OCI-LY7 (cell line): ENCODE data around the gene VMAC. TPM values are rescaled to one million over a fixed set of nuclear protein-coding genes. Genes with fewer than 3 reads are reported as not detected.

ENCODE experiments used
- BruUV-seq: library from RNA; stranded (reverse); fragments of 400-500 nt; replicated peaks from 2 replicates; lab custom pipeline; 2021; lab: Mats Ljungman, UMichigan
- CTCF ChIA-PET: fragments of 300-600 bp; sonication (Branson Sonifier 250); formaldehyde crosslinking; loops from one replicate; lab custom pipeline; 2022; ENCODE audit warnings: antibody characterized with exemption; ENCODE audit not compliant: unreplicated experiment; lab: Charles Lee
- POLR2A ChIA-PET: fragments of 300-600 bp; sonication (Branson Sonifier 250); formaldehyde crosslinking; loops from one replicate; lab custom pipeline; 2022; ENCODE audit warnings: antibody characterized with exemption; lab: Charles Lee
- DNase-seq: peaks from one replicate; pipeline ENCODE4 v3.0.0-alpha.2; 2015; ENCODE audit warnings: low spot score
- H2AFZ ChIP-seq: fragments of 200-600 bp; sonication (generic), shearing (Covaris generic); 2 replicates; pipeline ENCODE4 v1.6.1; 2014; ENCODE audit warnings: mild to moderate bottlenecking, antibody characterized with exemption, low read length, moderate library complexity
- H3K27ac ChIP-seq: fragments of 200-600 bp; sonication (generic); 2 replicates; pipeline ENCODE4 v1.5.1; 2014; ENCODE audit warnings: mixed run types, low read depth, mild to moderate bottlenecking, moderate library complexity, low read length, inconsistent platforms; ENCODE audit not compliant: poor library complexity, severe bottlenecking
- H3K36me3 ChIP-seq: fragments of 200-600 bp; sonication (generic); 2 replicates; pipeline ENCODE4 v1.6.1; 2014; ENCODE audit warnings: mild to moderate bottlenecking, antibody characterized with exemption, low read length, moderate library complexity, mixed read lengths; ENCODE audit not compliant: insufficient read depth
- H3K4me1 ChIP-seq: fragments of 200-600 bp; sonication (generic); 2 replicates; pipeline ENCODE4 v1.5.1; 2014; ENCODE audit warnings: mild to moderate bottlenecking, low read length; ENCODE audit not compliant: insufficient read depth, poor library complexity, severe bottlenecking
- H3K4me2 ChIP-seq: fragments of 200-600 bp; sonication (generic); 2 replicates; pipeline ENCODE4 v1.6.1; 2014; ENCODE audit warnings: mild to moderate bottlenecking, low read length
- H3K4me3 ChIP-seq: fragments of 200-600 bp; sonication (generic); 2 replicates; pipeline ENCODE4 v1.5.1; 2014; ENCODE audit warnings: mild to moderate bottlenecking, low read depth, low read length; ENCODE audit not compliant: poor library complexity, severe bottlenecking
- H3K79me2 ChIP-seq: fragments of 200-600 bp; sonication (generic); 2 replicates; pipeline ENCODE4 v1.6.1; 2016; ENCODE audit warnings: low read depth, mild to moderate bottlenecking, low read length, moderate library complexity, mixed read lengths; ENCODE audit not compliant: insufficient read depth
- H3K9me2 ChIP-seq: fragments of 200-600 bp; sonication (generic); 2 replicates; pipeline ENCODE4 v1.6.1; 2016; ENCODE audit warnings: mild to moderate bottlenecking, low read length, mixed read lengths; ENCODE audit not compliant: insufficient read depth
- H3K9me3 ChIP-seq: fragments of 200-600 bp; sonication (generic); 2 replicates; pipeline ENCODE4 v1.6.1; 2014; ENCODE audit warnings: mild to moderate bottlenecking, mixed run types, low read length, mixed read lengths
- H4K20me1 ChIP-seq: fragments of 200-600 bp; sonication (generic); 2 replicates; pipeline ENCODE4 v1.6.1; 2014; ENCODE audit warnings: mild to moderate bottlenecking, antibody characterized with exemption, low read length, moderate library complexity, mixed read lengths; ENCODE audit not compliant: insufficient read depth
- EZH2phosphoT487 ChIP-seq: fragments of 200-600 bp; sonication (generic); IDR thresholded peaks from 2 replicates; pipeline ENCODE4 v1.6.1; 2018; ENCODE audit warnings: low read depth, borderline replicate concordance, mild to moderate bottlenecking, mixed run types, antibody characterized with exemption, low read length, moderate library complexity, mixed read lengths
- intact Hi-C: fragments of 100-400 bp; cut with micrococcal nuclease; formaldehyde crosslinking; loops from one replicate; pipeline ENCODE4 v1.10.0; 2022; ENCODE audit not compliant: unreplicated experiment
- total RNA-seq, 2 experiments: library from RNA; depleted of rRNA in 1 of 2; stranded (reverse); fragments of >200 nt in 1 of 2; shearing (Covaris generic) in 1 of 2; gene quantifications; 2 replicates each; pipeline ENCODE4 v1.2.3, GENCODE V29; 2014 to 2022
- TF ChIP-seq, protein P1 (sequence below): fragments of 200-600 bp; sonication (generic); conservative IDR thresholded peaks from 2 replicates; pipeline ENCODE4 v1.5.1; 2014; ENCODE audit warnings: mild to moderate bottlenecking, antibody characterized with exemption, low read length, moderate library complexity, mixed read lengths

VMAC gene
- total RNA-seq, 2 experiments from 2014 or later: 6.0 to 6.8 TPM

GRCh38 chr19:5959260-5960004 lies 54.8 kb downstream of the VMAC start:
- H3K4me2 ChIP-seq: no peak overlapping the region
- no peak for DNase-seq
- intact Hi-C loops: no loop called here
- peaks cover 96% of the 10 kb centered on the region for H3K79me2 ChIP-seq
- ChIA-PET POLR2A (interaction anchor here (0.6 kb wide), 1 partner anchor 1315 kb away, joined by 4 read pairs; no protein-coding TSS in a partner anchor), CTCF (no interaction called here)
- H4K20me1 ChIP-seq: no peaks in the 10 kb centered on the region; the same call in 1 of the 2 replicates
- no peaks in the 10 kb centered on the region for H3K9me2 ChIP-seq
- H3K36me3 ChIP-seq: peaks cover 33% of the 10 kb centered on the region; the same call in 1 of the 2 replicates
- TF ChIP-seq, protein P1, sequence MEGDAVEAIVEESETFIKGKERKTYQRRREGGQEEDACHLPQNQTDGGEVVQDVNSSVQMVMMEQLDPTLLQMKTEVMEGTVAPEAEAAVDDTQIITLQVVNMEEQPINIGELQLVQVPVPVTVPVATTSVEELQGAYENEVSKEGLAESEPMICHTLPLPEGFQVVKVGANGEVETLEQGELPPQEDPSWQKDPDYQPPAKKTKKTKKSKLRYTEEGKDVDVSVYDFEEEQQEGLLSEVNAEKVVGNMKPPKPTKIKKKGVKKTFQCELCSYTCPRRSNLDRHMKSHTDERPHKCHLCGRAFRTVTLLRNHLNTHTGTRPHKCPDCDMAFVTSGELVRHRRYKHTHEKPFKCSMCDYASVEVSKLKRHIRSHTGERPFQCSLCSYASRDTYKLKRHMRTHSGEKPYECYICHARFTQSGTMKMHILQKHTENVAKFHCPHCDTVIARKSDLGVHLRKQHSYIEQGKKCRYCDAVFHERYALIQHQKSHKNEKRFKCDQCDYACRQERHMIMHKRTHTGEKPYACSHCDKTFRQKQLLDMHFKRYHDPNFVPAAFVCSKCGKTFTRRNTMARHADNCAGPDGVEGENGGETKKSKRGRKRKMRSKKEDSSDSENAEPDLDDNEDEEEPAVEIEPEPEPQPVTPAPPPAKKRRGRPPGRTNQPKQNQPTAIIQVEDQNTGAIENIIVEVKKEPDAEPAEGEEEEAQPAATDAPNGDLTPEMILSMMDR: no peak
- no peak for TF ChIP-seq EZH2phosphoT487
- no peak overlapping the region for H2AFZ ChIP-seq
- H3K9me3 ChIP-seq: no peaks in the 10 kb centered on the region
- BruUV-seq: no TSS peak
- no peak overlapping the region for H3K4me3 ChIP-seq
- no peak overlapping the region for H3K27ac ChIP-seq
- H3K4me1 ChIP-seq: peaks cover 37% of the 10 kb centered on the region

Other genes with a start within 250 kb of the VMAC start
- 102 and 119 TPM in 2 replicates for gene MICOS13, start 224.4 kb upstream of the VMAC start, total RNA-seq (2014; rRNA removed; shearing (Covaris generic))
- 39.2 and 41.7 TPM in 2 replicates for gene MICOS13, start 224.4 kb upstream of the VMAC start, total RNA-seq (2022)
- 2.1 and 4.6 TPM in 2 replicates for gene HSD11B1L, start 223.8 kb upstream of the VMAC start, total RNA-seq (2014; rRNA removed; shearing (Covaris generic))
- 4.6 and 4.9 TPM in 2 replicates for gene HSD11B1L, start 223.8 kb upstream of the VMAC start, total RNA-seq (2022)
- 1,836 and 1,936 TPM in 2 replicates for gene RPL36, start 214.6 kb upstream of the VMAC start, total RNA-seq (2014; rRNA removed; shearing (Covaris generic))
- gene RPL36, start 214.6 kb upstream of the VMAC start, total RNA-seq (2022): 1,232 and 1,257 TPM in 2 replicates
- 170 and 191 TPM in 2 replicates for gene LONP1, start 184.7 kb upstream of the VMAC start, total RNA-seq (2014; rRNA removed; shearing (Covaris generic))
- 248 and 280 TPM in 2 replicates for gene LONP1, start 184.7 kb upstream of the VMAC start, total RNA-seq (2022)
- gene CATSPERD, start 184.2 kb upstream of the VMAC start, total RNA-seq (2014; rRNA removed; shearing (Covaris generic)): not detected in 2 replicates
- 0.26 TPM in 1 of 2 replicates, not detected in the other for gene CATSPERD, start 184.2 kb upstream of the VMAC start, total RNA-seq (2022)
- gene PRR22, start 120.1 kb upstream of the VMAC start, total RNA-seq (2014; rRNA removed; shearing (Covaris generic)): 4.9 and 6.1 TPM in 2 replicates
- 10.5 and 10.6 TPM in 2 replicates for gene PRR22, start 120.1 kb upstream of the VMAC start, total RNA-seq (2022)
- gene DUS3L, start 113.7 kb upstream of the VMAC start, total RNA-seq (2014; rRNA removed; shearing (Covaris generic)): 55.8 and 63.7 TPM in 2 replicates
- gene DUS3L, start 113.7 kb upstream of the VMAC start, total RNA-seq (2022): 59.6 and 76.9 TPM in 2 replicates
- gene NRTN, start 99.8 kb upstream of the VMAC start, total RNA-seq (2014; rRNA removed; shearing (Covaris generic)): 3.2 and 3.9 TPM in 2 replicates
- gene NRTN, start 99.8 kb upstream of the VMAC start, total RNA-seq (2022): 0.49 and 1.0 TPM in 2 replicates
- gene FUT6, start 65.2 kb upstream of the VMAC start, total RNA-seq (2014; rRNA removed; shearing (Covaris generic)): not detected in 2 replicates
- gene FUT6, start 65.2 kb upstream of the VMAC start, total RNA-seq (2022): not detected in 2 replicates
- gene FUT3, start 53.4 kb upstream of the VMAC start, total RNA-seq (2014; rRNA removed; shearing (Covaris generic)): 0.47 and 0.98 TPM in 2 replicates
- 0.63 TPM in 1 of 2 replicates, not detected in the other for gene FUT3, start 53.4 kb upstream of the VMAC start, total RNA-seq (2022)
- 0.09 and 0.93 TPM in 2 replicates for gene FUT5, start 34.3 kb upstream of the VMAC start, total RNA-seq (2014; rRNA removed; shearing (Covaris generic))
- gene FUT5, start 34.3 kb upstream of the VMAC start, total RNA-seq (2022): 0.25 and 0.37 TPM in 2 replicates
- 217 and 293 TPM in 2 replicates for gene NDUFA11, start 1.1 kb upstream of the VMAC start, total RNA-seq (2014; rRNA removed; shearing (Covaris generic))
- 248 and 280 TPM in 2 replicates for gene NDUFA11, start 1.1 kb upstream of the VMAC start, total RNA-seq (2022)
- 5.6 and 8.1 TPM in 2 replicates for gene CAPS, start 9.4 kb downstream of the VMAC start, total RNA-seq (2014; rRNA removed; shearing (Covaris generic))
- gene CAPS, start 9.4 kb downstream of the VMAC start, total RNA-seq (2022): 11.0 and 12.9 TPM in 2 replicates
- gene RANBP3, start 73.3 kb downstream of the VMAC start, total RNA-seq (2014; rRNA removed; shearing (Covaris generic)): 63.7 and 74.3 TPM in 2 replicates
- gene RANBP3, start 73.3 kb downstream of the VMAC start, total RNA-seq (2022): 90.2 and 99.9 TPM in 2 replicates
- gene RFX2, start 205.6 kb downstream of the VMAC start, total RNA-seq (2014; rRNA removed; shearing (Covaris generic)): 11.8 and 13.7 TPM in 2 replicates
- gene RFX2, start 205.6 kb downstream of the VMAC start, total RNA-seq (2022): 11.0 and 12.1 TPM in 2 replicates
- not detected in 2 replicates for gene ACSBG2, start 230.8 kb downstream of the VMAC start, total RNA-seq (2014; rRNA removed; shearing (Covaris generic))
- gene ACSBG2, start 230.8 kb downstream of the VMAC start, total RNA-seq (2022): not detected in 2 replicates